Ramos (cell line): ENCODE measurements around the gene POMT1.

Experiments used
- in situ Hi-C: fragments of 300-500 bp; cut with MboI; formaldehyde crosslinking; loops from one replicate; pipeline ENCODE4 v1.14.3; 2022; ENCODE audit warnings: low sequenced_read_pairs; ENCODE audit not compliant: unreplicated experiment

Gene POMT1

DNA sequence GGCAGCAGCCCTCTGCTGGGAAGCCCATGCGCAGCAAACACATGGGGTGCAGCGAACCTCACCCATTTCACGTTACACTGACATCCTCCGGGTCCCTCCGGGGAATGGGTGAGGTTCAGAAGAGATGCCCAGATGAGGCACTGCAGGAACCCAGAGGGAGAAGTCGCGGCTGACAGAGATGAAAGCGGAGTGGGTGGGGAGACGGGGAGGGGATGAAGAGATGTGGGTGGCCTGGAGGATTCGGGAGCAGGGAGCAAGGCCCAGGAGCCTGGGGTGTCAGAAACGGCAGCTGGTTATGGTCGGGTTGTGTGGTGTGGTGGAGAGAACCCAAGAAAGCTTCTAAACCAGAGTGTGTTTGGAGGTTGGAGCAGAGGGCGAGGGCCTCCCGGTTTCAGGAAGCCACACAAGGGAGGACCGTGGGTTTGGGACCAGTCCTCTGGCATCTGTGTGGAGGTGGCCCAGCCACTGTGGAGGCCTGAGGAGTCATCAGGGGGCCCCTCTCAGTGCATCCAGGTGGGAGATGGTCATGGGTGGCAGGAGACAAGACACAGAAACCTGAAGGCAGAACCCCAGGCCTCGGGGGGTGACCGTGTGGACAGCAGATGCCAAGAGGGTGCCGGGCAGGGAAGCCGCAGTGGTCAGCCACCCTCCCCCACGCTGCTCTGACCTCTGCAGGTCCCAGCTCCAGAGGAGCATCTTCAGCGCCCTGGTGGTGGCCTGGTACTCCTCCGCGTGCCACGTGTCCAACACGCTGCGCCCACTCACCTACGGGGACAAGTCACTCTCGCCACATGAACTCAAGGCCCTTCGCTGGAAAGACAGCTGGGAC lies 19.8 kb downstream of the POMT1 start:
- in situ Hi-C loops = no loop called here

- in situ Hi-C loops = no loop called here
Measured at GRCh38 chr9:131523086-131523388, 20.3 kb downstream of the POMT1 start.

DNA sequence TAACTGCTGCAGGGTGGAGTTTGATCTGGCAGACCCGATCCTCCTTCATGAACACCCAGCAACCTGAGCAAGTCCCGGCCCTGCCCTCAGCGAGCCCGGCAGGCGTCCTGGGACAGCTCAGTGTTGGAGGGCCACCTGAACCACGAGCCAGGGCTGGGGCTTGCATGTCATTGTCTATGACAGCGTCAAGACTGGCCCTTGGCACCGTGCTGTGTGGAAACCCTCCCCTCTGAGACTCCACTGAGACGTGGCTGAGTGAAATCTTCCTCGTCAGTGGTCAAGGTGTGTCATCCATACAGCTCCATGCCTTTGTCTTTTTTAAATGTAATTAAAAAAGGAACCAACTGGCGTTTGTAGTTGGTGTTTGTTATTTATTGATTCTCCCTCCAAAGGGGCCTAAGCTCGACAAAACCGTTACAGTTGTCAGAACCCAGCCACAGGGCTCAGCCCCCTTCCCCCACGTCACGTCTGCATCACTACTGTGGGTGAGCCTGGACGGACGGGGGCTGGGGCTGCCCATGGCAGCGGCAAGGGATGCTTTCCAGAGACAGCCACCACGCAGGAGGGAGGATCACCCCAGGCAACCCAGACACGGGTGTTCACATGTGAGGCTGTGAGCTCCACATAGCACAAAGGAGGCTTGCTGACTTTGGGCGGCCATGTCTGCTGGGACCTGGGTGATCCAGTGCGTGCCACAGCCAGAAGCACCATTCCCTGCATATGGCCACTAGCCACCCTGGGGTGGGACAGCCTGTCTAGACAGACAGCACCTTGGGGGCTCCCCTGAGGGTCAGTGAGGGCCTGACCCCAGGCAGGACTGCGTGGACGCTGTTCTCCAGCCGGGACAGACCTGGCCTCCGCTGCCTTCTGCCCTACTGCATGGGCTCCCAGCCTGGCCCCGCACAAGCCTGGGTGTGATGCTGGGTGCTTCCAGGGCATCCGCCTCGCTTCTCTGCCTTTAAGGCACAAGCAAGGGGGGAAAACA lies 21.0 kb downstream of the POMT1 start:
- in situ Hi-C loops = no loop called here

- in situ Hi-C loops = no loop called here
Measured at GRCh38 chr9:131524665-131525315, 22.1 kb downstream of the POMT1 start.

GRCh38 chr9:131525643-131526565 lies 23.2 kb downstream of the POMT1 start:
- in situ Hi-C loops = no loop called here

DNA sequence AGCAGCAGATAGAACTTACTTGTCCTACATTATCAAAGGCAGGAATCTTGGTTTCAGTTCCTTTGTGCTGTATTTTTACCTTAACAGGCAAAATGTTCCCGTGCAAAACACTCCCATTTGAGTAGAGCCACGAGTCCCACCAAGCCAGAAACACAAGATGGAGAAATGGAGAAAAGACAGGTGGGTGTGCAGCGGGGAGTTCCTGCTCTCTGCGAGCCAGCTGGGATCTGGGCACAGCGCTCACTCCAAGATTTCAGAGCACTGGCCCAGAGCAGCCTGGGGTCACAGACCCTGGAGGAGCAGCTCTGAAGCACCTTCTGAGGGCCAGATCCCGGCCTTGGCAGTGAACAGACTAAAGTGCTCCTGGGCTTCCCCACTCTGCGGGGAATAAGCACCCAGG lies 25.5 kb downstream of the POMT1 start:
- in situ Hi-C loops = no loop called here

DNA sequence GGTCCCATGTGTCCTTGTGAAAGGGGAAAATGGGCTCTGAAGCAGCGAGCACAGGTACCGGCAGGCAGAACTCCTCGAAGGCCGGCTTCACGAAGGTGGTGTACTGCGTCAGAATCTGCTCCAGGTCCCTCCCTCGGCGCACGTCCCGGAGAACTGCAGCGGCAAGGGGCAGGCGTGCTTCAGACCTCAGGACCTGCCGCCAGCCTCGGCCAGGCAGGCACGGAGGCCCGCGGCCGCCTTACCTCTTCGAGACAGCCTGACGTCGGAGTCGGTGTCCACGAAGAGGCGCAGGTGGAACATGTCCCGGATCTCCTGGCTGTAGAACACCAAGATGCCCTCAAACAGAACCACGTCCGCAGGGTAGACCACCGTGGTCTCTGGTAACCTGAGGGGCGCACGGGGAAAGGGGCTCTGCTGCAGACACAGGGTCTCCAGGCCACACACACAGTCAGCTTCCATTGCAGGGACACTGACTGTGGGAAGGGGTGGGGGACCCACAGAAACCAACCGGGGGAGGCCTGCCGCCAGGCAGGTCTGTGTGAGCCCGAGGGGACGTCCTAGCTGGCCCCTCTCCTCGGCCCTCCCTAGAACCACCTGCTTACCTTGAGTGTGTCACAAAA lies 26.3 kb downstream of the POMT1 start:
- in situ Hi-C loops = no loop called here

DNA sequence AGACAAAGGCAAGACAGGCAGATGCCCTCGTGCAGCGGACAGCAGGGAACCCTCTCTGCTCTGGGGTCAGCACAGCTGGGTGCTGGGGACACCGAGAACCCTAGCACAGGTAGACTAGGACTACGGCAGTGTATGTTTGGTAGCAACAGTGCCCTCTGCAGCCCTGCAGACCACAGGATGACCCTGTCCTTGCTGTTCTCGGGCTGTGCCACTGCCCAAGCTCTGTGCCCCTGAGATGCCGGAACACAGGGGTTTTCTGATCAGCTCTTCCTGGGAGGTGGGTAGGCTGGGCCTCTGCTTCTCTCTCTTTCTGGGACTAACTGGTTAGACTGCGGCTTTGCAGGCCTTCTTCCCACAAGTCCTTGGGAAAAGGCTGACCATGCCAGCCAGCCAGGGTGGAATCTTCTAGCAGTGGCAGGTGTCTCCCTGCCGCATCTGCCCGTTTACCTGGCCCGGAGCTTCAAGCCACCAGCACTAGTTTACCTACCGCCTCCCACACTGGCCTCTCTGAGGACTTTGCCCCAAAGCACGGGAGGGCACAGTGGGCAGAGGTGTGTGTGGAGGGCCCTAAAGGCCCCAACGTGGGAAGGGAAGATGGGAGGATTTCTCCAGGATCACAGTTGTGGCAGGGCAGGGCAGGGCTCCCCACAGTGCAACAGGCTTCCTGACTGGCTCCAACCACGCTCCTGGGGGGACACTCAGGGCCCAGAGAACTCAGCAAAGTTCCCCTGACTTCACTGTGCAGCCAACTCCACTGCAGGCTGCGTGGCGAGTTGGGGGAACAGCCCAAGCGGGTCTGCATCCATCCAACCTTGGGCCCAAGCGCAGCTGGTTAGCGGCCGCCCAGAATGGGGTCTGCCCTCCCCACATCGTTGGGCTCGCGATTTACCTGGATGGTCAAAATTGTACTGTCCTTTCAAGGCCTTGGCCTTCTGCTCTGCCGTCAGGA lies 27.2 kb downstream of the POMT1 start:
- in situ Hi-C loops = no loop called here

DNA sequence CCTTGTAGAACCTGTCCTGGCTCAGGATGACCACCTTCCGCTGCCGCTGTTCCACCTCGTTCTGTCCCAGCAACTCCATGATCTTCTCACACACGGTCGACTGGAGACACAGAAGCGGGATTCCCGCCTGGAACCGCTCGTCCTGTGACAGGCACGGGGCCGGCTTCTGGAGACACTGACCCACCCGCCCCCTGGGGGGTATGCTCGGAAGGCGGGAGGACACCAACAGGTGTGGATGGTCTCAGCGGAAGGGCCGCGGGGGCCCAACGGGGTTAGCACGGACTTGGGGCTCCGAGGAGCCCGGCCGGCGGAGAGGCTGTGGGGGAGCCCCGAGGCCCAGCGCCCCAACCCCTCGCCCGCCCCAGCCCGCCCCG lies 27.8 kb downstream of the POMT1 start:
- in situ Hi-C loops = no loop called here

DNA sequence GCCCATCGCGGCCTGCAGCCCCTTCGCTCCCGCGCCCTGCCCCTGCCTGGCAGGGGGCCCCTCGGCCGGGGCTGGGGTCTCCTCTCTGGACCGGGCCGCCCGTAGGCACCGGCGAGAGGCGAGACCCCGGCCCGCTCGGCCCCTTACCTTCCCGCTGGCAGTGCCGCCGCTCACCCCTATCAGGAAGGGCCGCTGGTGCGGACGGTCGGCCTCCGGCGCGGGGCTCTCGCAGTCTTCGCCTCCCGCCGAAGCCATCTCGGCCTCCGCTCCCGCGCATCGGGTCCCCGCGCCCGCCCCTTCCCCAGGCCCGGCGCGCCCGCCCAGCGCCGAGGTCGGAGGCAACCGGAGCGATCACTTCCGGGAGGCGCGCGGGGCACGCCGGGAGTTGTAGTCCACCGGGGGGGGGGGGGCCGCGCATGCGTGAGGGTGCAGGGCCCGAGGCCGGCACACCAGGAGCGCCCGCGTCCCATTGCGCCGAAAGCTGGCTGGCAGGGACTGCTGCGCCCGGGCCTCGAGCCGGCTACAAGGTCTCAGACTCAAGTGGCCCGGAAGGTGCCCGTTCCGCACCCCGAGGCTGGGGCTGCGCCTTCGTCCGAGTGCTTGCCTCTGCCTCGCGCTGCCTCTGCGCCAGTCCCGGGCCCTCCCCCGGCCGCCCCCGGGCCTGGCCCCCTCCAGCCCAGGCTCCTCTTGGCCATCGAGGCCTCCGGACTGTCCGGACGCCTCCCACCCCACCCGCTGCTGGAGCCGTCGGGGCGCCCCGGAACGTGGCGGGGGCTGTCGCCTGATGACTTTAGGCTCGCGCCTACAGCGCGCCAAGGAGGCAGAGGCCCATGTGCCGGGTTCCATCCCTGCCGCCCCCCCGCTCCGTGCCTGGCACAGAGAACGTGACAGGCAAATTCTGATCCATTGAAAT lies 28.5 kb downstream of the POMT1 start, which contains the start of gene UCK1:
UCK1 (minus strand) TSS at position 344 of the 913 bp plus-strand sequence; CDS start at position 255, 89 bp downstream.
- in situ Hi-C loops = no loop called here

DNA sequence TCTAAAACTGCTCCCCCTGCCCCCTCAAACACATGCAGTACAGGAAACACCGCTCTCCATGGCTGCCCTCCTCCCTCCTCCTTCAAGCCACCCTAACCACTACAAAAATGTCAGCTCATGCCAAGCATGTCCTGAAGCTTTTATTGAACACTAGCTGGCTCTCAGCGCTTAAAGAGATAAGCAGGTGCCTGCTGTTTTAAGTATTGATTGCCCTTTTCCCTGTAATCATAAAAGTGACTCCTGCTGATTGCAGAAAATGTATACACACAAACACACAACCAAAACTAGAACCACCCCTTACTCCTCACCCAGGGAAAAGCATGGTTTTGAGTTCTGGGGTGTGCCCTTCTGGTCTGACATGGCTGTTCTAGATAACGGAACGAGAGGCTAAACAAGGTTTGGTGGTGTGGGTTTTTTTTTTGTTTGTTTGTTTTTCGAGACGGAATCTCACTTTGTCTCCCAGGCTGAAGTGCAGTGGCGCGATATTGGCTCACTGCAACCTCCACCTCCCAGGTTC lies 32.1 kb downstream of the POMT1 start:
- in situ Hi-C loops = no loop called here

DNA sequence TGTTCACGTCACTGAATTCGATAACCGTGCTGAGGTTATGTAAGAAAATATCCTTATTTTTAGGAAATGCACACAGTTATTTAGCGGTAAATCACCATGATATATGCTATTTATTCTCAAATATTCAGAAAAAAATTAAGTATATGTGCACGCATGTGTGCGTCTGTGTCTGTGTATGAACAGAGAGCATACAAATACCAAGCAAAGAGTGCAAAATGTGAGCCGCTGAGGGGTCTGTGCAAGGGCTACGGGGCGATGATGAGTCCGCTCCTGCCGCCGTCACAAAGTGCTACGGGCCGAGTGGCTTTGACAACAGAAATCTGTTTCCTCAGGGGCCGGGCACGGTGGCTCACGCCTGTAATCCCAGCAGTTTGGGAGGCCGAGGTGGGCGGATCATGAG lies 35.2 kb downstream of the POMT1 start:
- in situ Hi-C loops = no loop called here

- in situ Hi-C loops = no loop called here
Measured at GRCh38 chr9:131539223-131539923, 36.7 kb downstream of the POMT1 start.

DNA sequence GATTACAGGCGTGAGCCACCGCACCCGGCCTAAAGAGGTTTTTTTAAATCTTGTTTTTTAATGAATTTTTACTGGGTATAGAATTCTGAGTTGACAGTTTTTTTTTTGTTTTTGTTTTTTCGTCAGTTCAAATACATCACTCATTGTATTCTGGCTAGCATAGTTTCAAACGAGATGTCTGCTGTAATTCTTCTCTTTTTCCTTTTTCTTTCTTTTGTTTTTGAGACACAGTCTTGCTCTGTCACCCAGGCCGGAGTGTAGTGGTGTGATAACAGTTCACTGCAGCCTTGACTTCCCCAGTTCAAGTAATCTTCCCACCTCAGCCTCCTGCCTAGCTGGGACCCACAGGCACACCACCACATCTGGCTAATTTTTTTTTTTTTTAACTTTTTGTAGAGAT lies 40.4 kb downstream of the POMT1 start:
- in situ Hi-C loops = no loop called here

DNA sequence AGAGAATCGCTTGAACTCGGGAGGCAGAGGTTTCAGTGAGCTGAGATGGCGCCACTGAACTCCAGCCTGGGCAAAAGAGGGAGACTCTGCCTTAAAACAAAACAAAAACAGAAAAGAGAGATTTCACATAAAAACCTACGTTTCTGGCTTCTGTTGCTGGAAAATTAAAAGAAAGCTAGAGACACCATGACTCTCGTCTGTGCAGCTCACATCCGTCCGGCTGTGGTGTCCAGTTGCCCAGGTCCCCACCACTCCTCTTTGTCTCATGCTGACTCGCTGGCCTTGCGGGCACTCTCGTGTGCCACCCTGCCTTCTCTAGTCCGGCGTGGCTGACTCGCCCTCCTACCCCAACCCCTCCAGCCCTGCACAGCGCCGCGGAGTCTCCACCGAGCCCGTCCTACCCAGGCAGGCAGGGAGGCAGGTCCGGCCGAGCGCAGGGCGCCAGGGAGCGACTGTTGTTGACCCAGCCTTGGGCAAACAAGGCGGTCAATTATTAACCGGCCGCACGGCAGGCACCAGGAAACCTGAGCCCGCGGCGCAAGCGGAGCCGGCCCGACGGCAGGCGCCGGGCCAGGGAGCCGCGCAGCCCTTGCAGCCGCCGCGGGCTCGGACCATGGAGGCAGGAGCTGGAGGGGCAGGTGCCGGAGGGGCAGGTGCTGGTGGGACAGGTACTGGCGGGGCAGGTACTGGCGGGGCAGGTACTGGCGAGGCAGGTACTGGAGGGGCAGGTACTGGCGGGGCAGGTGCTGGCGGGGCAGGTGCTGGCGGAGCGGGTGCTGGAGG lies 42.5 kb downstream of the POMT1 start, which contains the start of gene PRRT1B:
PRRT1B (plus strand) TSS at position 521 of the 783 bp plus-strand sequence; CDS start at position 614, 93 bp downstream.
- in situ Hi-C loops = no loop called here
